Epithelial cell of esophagus (primary cell): ENCODE results near the gene MED23.

Experiments used
- DNase-seq: peaks from one replicate; pipeline ENCODE4 v3.0.0; 2010; ENCODE audit warnings: low read depth
- H3K4me3 ChIP-seq: 2 replicates; pipeline ENCODE4 v1.5.1; 2011; ENCODE audit warnings: mild to moderate bottlenecking, low read length, control low read depth
- CTCF ChIP-seq: IDR thresholded peaks from 2 replicates; pipeline ENCODE4 v1.5.1; 2011; ENCODE audit warnings: low read depth, mild to moderate bottlenecking, low read length, control low read depth, inconsistent platforms; ENCODE audit not compliant: insufficient read depth; ENCODE audit errors: missing control alignments

Gene MED23

GRCh38 chr6:131594074-131594473 lies 34.0 kb downstream of the MED23 start:
- TF ChIP-seq CTCF: no peak
- no peak for DNase-seq

GRCh38 chr6:131592935-131593334 lies 35.1 kb downstream of the MED23 start:
- DNase-seq: no peak
- TF ChIP-seq CTCF: no peak
- H3K4me3 ChIP-seq: no peak overlapping the region

More at GRCh38 chr6:131594074-131594473, 34.0 kb downstream of the MED23 start:
- no peak overlapping the region for H3K4me3 ChIP-seq

DNA sequence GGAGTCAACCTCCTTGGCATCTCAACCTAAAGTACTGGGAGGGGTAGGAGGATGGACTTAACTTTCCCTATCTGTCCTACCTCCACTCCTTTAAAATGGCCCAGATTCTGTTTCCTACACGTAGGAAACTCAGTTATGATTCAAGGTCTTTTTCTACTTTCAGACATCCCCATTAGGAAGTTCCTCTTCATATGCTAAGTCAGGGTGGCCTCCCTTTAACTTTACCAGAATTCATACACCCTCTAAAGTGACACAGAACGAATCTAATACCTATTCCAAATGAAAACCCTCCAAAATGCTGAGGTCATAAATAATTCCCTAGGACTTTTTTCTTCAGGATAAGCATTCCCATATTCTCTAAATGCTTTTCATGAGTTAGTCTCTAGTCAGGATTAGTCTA lies 39.4 kb downstream of the MED23 start:
- no peak overlapping the region for H3K4me3 ChIP-seq
- no peak for DNase-seq

GRCh38 chr6:131587909-131588308 lies 40.1 kb downstream of the MED23 start:
- no peak for DNase-seq
- no peak for TF ChIP-seq CTCF
- H3K4me3 ChIP-seq: no peak overlapping the region

More for the DNA sequence above, 39.4 kb downstream of the MED23 start:
- TF ChIP-seq CTCF: no peak

DNA sequence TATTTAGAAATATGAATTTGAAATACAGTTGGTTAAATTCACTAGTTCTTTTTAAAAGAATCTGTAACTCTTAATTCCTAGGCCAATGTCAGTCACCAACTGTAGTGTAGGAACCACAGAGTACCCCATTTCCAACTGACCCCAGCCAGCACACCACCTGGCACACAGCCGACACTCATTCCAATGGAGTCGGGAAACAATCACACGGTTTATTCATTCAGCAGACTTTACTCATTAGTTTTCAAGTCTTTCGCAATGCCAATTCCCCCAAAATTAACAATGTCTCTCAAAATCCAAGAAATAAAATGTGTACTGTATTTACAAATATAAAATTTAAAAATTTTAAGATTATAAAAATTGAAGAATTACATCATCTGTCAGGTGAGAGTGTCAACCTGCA lies 41.5 kb downstream of the MED23 start:
- no peak for TF ChIP-seq CTCF
- no peak for DNase-seq
- H3K4me3 ChIP-seq: no peak overlapping the region

- TF ChIP-seq CTCF: no peak
- no peak overlapping the region for H3K4me3 ChIP-seq
- DNase-seq: no peak
These were observed 46.5 kb downstream of the MED23 start for GRCh38 chr6:131581523-131581922.

DNA sequence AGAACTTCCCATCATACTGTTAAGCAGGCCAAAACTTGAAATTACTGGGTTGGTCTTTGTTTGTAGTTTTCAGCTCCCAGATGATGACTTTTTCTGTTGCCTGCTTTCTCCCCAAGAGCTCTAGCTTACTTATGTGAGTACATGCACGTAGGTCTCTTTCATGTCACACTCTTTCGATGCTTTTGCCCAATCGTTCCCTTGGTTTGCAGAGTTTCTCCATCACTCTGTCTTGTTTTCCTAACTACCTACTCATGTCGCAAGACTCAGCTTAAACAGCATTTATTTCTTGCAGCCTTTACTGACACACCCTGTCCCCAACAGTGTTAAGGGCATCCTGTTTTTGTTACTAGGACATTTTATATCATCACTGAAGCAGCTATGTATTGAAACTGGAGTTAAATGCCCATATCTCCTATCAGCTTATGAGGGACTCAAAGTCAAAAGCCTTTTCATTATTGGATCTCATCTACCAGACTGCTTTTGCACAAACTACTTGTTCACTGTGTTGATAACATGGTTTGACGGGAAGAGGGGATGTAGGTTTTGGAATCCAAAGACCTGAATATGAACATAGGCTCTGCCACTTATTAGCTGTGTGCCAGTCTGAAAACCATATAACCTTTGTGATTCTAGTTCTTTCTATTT lies 52.1 kb downstream of the MED23 start:
- no peak for TF ChIP-seq CTCF
- no peak overlapping the region for H3K4me3 ChIP-seq
- no peak for DNase-seq
